CD4-positive, alpha-beta memory T cell (primary cell): Measurements from ENCODE around the gene ADGRE2. TPM values are rescaled to one million over a fixed set of nuclear protein-coding genes. Genes with fewer than 3 reads are reported as not detected.
"Not testable (repeated sequence)": the region's sequence is repeated elsewhere in the genome, so short reads cannot be mapped to it uniquely, and the experiment has no call there.

Source experiments
- CTCF ChIA-PET: fragments of 350-600 bp; sonication (Branson Sonifier 250); formaldehyde crosslinking; loops from one replicate; lab custom pipeline; 2021; ENCODE audit warnings: inconsistent platforms; ENCODE audit not compliant: partially characterized antibody; lab: Charles Lee
- POLR2A ChIA-PET: fragments of 350-600 bp; sonication (Branson Sonifier 250); formaldehyde crosslinking; loops from one replicate; lab custom pipeline; 2021; ENCODE audit not compliant: partially characterized antibody; lab: Charles Lee
- DNase-seq, 5 donors: peaks; one replicate each; pipeline versions ENCODE4 v3.0.0 to v3.0.0-alpha.2; 2020 to 2022; ENCODE audit warnings: mixed read lengths in 1 of 5
- H3K27ac ChIP-seq: one replicate; pipeline ENCODE4 v1.7.0; 2013; ENCODE audit warnings: low read depth, low read length
- H3K27me3 ChIP-seq: 2 replicates; pipeline ENCODE4 v1.7.0; 2013; ENCODE audit warnings: mild to moderate bottlenecking, low read length, moderate library complexity; ENCODE audit not compliant: insufficient read depth
- H3K36me3 ChIP-seq: 2 replicates; pipeline ENCODE4 v1.7.0; 2013; ENCODE audit warnings: mild to moderate bottlenecking, low read length, moderate library complexity; ENCODE audit not compliant: insufficient read depth
- H3K4me1 ChIP-seq: 2 replicates; pipeline ENCODE4 v1.7.0; 2013; ENCODE audit warnings: mild to moderate bottlenecking, low read length, moderate library complexity; ENCODE audit not compliant: insufficient read depth
- H3K4me3 ChIP-seq, 2 donors: one replicate each; pipeline ENCODE4 v1.7.0; 2013; ENCODE audit warnings: low read length in 2 of 2, mild to moderate bottlenecking in 1 of 2
- H3K9me3 ChIP-seq, 2 donors: one replicate each; pipeline ENCODE4 v1.7.0; 2013; ENCODE audit warnings: low read length in 2 of 2, control low read depth in 1 of 2; ENCODE audit not compliant: control insufficient read depth in 1 of 2
- H3K27ac Mint-ChIP-seq, 7 donors: one replicate each; pipeline ENCODE4 v1.8.0; 2020 to 2021; ENCODE audit warnings: mixed read lengths in 7 of 7, mild to moderate bottlenecking in 6 of 7, inconsistent platforms in 3 of 7, moderate library complexity in 3 of 7
- H3K27me3 Mint-ChIP-seq, 2 donors: one replicate each; pipeline ENCODE4 v1.8.0; 2020 to 2021; ENCODE audit warnings: mixed read lengths in 2 of 2
- H3K36me3 Mint-ChIP-seq, 2 donors: one replicate each; pipeline ENCODE4 v1.8.0; 2020 to 2021; ENCODE audit warnings: mixed read lengths in 2 of 2, inconsistent platforms in 1 of 2, mild to moderate bottlenecking in 1 of 2
- H3K4me1 Mint-ChIP-seq, 4 donors: one replicate each; pipeline ENCODE4 v1.8.0; 2020 to 2021; ENCODE audit warnings: mixed read lengths in 4 of 4, mild to moderate bottlenecking in 1 of 4
- H3K4me3 Mint-ChIP-seq, 8 donors: one replicate each; pipeline ENCODE4 v1.8.0; 2020 to 2021; ENCODE audit warnings: mixed read lengths in 8 of 8, mild to moderate bottlenecking in 7 of 8, moderate library complexity in 6 of 8, inconsistent platforms in 3 of 8
- H3K9me3 Mint-ChIP-seq, 8 donors: one replicate each; pipeline ENCODE4 v1.8.0; 2020 to 2021; ENCODE audit warnings: mixed read lengths in 8 of 8, mild to moderate bottlenecking in 5 of 8, inconsistent platforms in 3 of 8, moderate library complexity in 1 of 8
- intact Hi-C: fragments of 100-400 bp; cut with micrococcal nuclease; formaldehyde crosslinking; loops from one replicate; pipeline ENCODE4 v1.15.1; 2023
- polyA plus RNA-seq, 2 donors: library from polyadenylated mRNA; unstranded; fragments of 300-500 nt; fragmentation: Illumina TruSeq; gene quantifications; one replicate each; pipeline ENCODE4 v1.2.3, GENCODE V29; 2021
- total RNA-seq, 2 experiments: library from RNA; stranded (reverse); gene quantifications; one replicate each; pipeline ENCODE4 v1.2.3, GENCODE V29; 2021

ADGRE2 gene
- total and polyA plus RNA-seq, 4 experiments from 2014 or later, result 0.26 to 0.78 (median 0.47) TPM; not detected in 1

- DNase-seq, H3K27ac ChIP-seq, POLR2A ChIA-PET, H3K27me3 ChIP-seq, H3K36me3 Mint-ChIP-seq, H3K4me1 ChIP-seq, H3K36me3 ChIP-seq, H3K9me3 Mint-ChIP-seq, CTCF ChIA-PET, intact Hi-C loops, H3K9me3 ChIP-seq, H3K4me3 ChIP-seq: not testable (repeated sequence)
- Mint-ChIP-seq H3K4me1 (peaks cover 2 to 14% (median 9%) of the 10 kb centered on the region in 4 donors), H3K4me3 (peak overlapping the region in 2 of 8 donors; percentile 15 to 40), H3K27ac (peak overlapping the region in 1 of 7 donors; percentile 32), H3K27me3 (peaks cover 22 to 26% of the 10 kb centered on the region in 2 donors)
Measured at GRCh38 chr19:14777645-14778044, 715 bp downstream of the ADGRE2 start.

- peaks cover 2 to 14% (median 9%) of the 10 kb centered on the region in 4 donors for H3K4me1 Mint-ChIP-seq
- H3K36me3 Mint-ChIP-seq, result no peaks in the 10 kb centered on the region
- no peaks in the 10 kb centered on the region for H3K4me1 ChIP-seq
- peak overlapping the region; percentile 21 for H3K27ac ChIP-seq
- no peaks in the 10 kb centered on the region for H3K9me3 ChIP-seq
- H3K27me3 Mint-ChIP-seq, result peaks cover 22 to 27% of the 10 kb centered on the region in 2 donors
- H3K36me3 ChIP-seq, result no peaks in the 10 kb centered on the region
- H3K9me3 Mint-ChIP-seq, result peaks cover 0 to 5% (median 0%) of the 10 kb centered on the region in 8 donors
- H3K27ac Mint-ChIP-seq, result peak overlapping the region in 2 of 7 donors; percentile 54 to 91
- no peaks in the 10 kb centered on the region for H3K27me3 ChIP-seq
- no peak for DNase-seq
- intact Hi-C loops, result no loop called here
- no peak overlapping the region for H3K4me3 ChIP-seq
- POLR2A ChIA-PET, result no interaction called here
- peak overlapping the region; percentile 32 to 71 (median 66) for H3K4me3 Mint-ChIP-seq
- CTCF ChIA-PET, result interaction anchor here (1.1 kb wide), 1 partner anchor 9 kb away, joined by 3 read pairs; no protein-coding TSS in a partner anchor
Measured at GRCh38 chr19:14775869-14776586, 2.3 kb downstream of the ADGRE2 start.

GRCh38 chr19:14775326-14775725, 3.0 kb downstream of the ADGRE2 start:
- H3K27ac Mint-ChIP-seq, POLR2A ChIA-PET, H3K27me3 ChIP-seq, H3K27ac ChIP-seq, CTCF ChIA-PET, H3K4me3 ChIP-seq, H3K36me3 Mint-ChIP-seq, H3K9me3 ChIP-seq, H3K9me3 Mint-ChIP-seq, intact Hi-C loops, H3K4me1 ChIP-seq, DNase-seq, H3K36me3 ChIP-seq: not testable (repeated sequence)
- Mint-ChIP-seq H3K4me1 (peaks cover 2 to 14% (median 9%) of the 10 kb centered on the region in 4 donors), H3K27me3 (peaks cover 22 to 24% of the 10 kb centered on the region in 2 donors), H3K4me3 (peak overlapping the region in 3 of 8 donors; percentile 21 to 68 (median 64))

GRCh38 chr19:14774373-14774772, 4.0 kb downstream of the ADGRE2 start:
- Mint-ChIP-seq H3K9me3 (peaks cover 0 to 5% (median 0%) of the 10 kb centered on the region in 8 donors), H3K4me3 (no peak overlapping the region), H3K27ac (no peak overlapping the region), H3K36me3 (no peaks in the 10 kb centered on the region), H3K4me1 (peaks cover 2 to 14% (median 9%) of the 10 kb centered on the region in 4 donors), H3K27me3 (peaks cover 22 to 28% of the 10 kb centered on the region in 2 donors)
- H3K4me3 ChIP-seq, result no peak overlapping the region
- CTCF ChIA-PET, result no interaction called here
- H3K4me1 ChIP-seq, result no peaks in the 10 kb centered on the region
- H3K27ac ChIP-seq, result no peak overlapping the region
- no peak for DNase-seq
- intact Hi-C loops, result no loop called here
- no peaks in the 10 kb centered on the region for H3K27me3 ChIP-seq
- no peaks in the 10 kb centered on the region for H3K36me3 ChIP-seq
- POLR2A ChIA-PET, result no interaction called here
- no peaks in the 10 kb centered on the region for H3K9me3 ChIP-seq

DNA sequence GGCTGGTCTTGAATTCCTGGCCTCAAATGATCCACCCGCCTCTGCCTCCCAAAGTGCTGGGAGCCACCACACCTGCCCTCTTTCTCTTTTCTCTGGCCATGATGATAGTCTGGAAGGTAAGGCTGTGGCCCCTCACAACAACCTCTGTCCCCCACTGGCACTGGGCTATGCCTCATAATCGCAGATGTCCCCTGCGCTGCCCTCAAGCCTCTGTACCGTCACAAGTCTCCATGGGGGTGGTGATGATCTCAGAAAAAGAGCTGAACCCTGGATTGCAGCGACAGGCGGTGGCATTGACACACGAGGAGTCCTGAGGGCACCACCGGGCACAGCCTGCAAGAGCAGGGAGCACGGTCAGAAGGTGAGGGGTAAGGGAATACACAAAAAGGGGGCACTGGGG, 4.6 kb downstream of the ADGRE2 start:
- Mint-ChIP-seq H3K4me1 (peaks cover 2 to 14% (median 9%) of the 10 kb centered on the region in 4 donors), H3K27ac (peak overlapping the region in 1 of 7 donors; percentile 32), H3K27me3 (peaks cover 19 to 26% of the 10 kb centered on the region in 2 donors)
- DNase-seq, H3K4me3 Mint-ChIP-seq, H3K9me3 Mint-ChIP-seq, CTCF ChIA-PET, H3K36me3 ChIP-seq, H3K27me3 ChIP-seq, H3K4me1 ChIP-seq, H3K9me3 ChIP-seq, H3K4me3 ChIP-seq, intact Hi-C loops, H3K27ac ChIP-seq, H3K36me3 Mint-ChIP-seq, POLR2A ChIA-PET: not testable (repeated sequence)

DNA sequence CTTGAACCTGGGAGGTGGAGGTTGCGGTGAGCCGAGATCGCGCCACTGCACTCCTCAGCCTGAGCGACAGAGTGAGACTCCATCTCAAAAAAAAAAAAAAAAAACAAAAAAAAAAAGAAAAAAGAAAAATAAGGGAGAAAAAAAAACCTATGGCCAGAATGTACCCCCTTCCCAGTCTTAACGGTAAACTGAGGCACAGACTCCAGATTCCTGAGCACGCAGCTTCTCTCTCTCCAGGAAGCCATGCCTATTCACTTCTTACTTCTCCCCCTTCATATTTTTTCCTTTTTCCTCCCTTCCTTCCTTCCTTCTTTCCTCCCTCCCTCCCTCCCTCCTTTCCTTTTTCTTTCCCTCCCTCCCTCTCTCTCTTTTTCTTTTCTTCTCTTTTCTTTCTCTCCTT, 5.4 kb downstream of the ADGRE2 start:
- DNase-seq, result no peak
- H3K27me3 Mint-ChIP-seq, result peaks cover 14 to 26% of the 10 kb centered on the region in 2 donors
- Histone ChIP-seq H3K36me3 (no peaks in the 10 kb centered on the region), H3K9me3 (no peaks in the 10 kb centered on the region), H3K27me3 (no peaks in the 10 kb centered on the region), H3K4me3 (no peak overlapping the region), H3K27ac (no peak overlapping the region), H3K4me1 (no peaks in the 10 kb centered on the region)
- H3K36me3 Mint-ChIP-seq, result no peaks in the 10 kb centered on the region
- H3K4me3 Mint-ChIP-seq, result no peak overlapping the region
- no peak overlapping the region for H3K27ac Mint-ChIP-seq
- CTCF ChIA-PET, result no interaction called here
- intact Hi-C loops, result no loop called here
- POLR2A ChIA-PET, result no interaction called here
- H3K4me1 Mint-ChIP-seq, result peaks cover 2 to 14% (median 9%) of the 10 kb centered on the region in 4 donors
- peaks cover 0 to 5% (median 0%) of the 10 kb centered on the region in 8 donors for H3K9me3 Mint-ChIP-seq

DNA sequence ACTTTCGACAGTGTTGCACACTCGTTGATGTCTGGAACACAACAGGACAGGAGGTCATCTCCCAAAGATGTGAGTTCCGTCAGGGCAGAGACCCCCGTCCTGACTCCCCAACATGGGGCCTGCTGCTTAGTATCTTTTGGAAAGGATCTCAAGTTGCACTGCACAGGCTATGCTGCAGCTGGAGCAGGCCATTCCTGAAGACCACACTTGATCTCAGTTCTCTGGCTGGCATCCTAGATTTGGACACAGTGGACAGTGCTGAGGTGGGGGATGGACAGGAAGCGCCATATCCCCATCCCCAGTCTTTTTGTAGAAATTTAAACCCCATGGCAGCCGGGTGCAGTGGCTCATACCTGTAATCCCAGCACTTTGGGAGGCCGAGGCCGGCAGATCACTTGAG, 5.9 kb downstream of the ADGRE2 start:
- ChIA-PET POLR2A (no interaction called here), CTCF (no interaction called here)
- Histone ChIP-seq H3K36me3 (no peaks in the 10 kb centered on the region), H3K27ac (no peak overlapping the region), H3K4me1 (no peaks in the 10 kb centered on the region), H3K4me3 (no peak overlapping the region), H3K9me3 (no peaks in the 10 kb centered on the region), H3K27me3 (no peaks in the 10 kb centered on the region)
- DNase-seq, result no peak
- Mint-ChIP-seq H3K4me1 (peaks cover 2 to 14% (median 9%) of the 10 kb centered on the region in 4 donors), H3K9me3 (peaks cover 0 to 3% (median 0%) of the 10 kb centered on the region in 8 donors), H3K27ac (no peak overlapping the region), H3K36me3 (no peaks in the 10 kb centered on the region), H3K27me3 (peaks cover 9 to 21% of the 10 kb centered on the region in 2 donors), H3K4me3 (no peak overlapping the region)
- intact Hi-C loops, result no loop called here
